Subcutaneous adipose tissue (tissue), 4 donors: ENCODE data around the gene PTPRE. TPM values are rescaled to one million over a fixed set of nuclear protein-coding genes. Genes with fewer than 3 reads are reported as not detected.

Experiments used
- total RNA-seq, 4 donors: library from RNA; depleted of rRNA; stranded (reverse); fragments of >200 nt; gene quantifications; one replicate each; pipeline ENCODE4 v1.1.0, GENCODE V29; 2016
- TF ChIP-seq, protein P1 (sequence below): fragments of 450-650 bp; IDR thresholded peaks from one replicate; pipeline ENCODE4 v1.5.1; 2016; ENCODE audit warnings: low read depth, mild to moderate bottlenecking, control low read depth, antibody characterized with exemption, moderate library complexity

Gene PTPRE
- total RNA-seq, 4 donors from 2014 or later: 10.7 to 66.8 (median 27.9) TPM

GRCh38 chr10:127932521-127933270 lies 25.8 kb downstream of the PTPRE start:
- TF ChIP-seq, protein P1, sequence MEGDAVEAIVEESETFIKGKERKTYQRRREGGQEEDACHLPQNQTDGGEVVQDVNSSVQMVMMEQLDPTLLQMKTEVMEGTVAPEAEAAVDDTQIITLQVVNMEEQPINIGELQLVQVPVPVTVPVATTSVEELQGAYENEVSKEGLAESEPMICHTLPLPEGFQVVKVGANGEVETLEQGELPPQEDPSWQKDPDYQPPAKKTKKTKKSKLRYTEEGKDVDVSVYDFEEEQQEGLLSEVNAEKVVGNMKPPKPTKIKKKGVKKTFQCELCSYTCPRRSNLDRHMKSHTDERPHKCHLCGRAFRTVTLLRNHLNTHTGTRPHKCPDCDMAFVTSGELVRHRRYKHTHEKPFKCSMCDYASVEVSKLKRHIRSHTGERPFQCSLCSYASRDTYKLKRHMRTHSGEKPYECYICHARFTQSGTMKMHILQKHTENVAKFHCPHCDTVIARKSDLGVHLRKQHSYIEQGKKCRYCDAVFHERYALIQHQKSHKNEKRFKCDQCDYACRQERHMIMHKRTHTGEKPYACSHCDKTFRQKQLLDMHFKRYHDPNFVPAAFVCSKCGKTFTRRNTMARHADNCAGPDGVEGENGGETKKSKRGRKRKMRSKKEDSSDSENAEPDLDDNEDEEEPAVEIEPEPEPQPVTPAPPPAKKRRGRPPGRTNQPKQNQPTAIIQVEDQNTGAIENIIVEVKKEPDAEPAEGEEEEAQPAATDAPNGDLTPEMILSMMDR: no peak

DNA sequence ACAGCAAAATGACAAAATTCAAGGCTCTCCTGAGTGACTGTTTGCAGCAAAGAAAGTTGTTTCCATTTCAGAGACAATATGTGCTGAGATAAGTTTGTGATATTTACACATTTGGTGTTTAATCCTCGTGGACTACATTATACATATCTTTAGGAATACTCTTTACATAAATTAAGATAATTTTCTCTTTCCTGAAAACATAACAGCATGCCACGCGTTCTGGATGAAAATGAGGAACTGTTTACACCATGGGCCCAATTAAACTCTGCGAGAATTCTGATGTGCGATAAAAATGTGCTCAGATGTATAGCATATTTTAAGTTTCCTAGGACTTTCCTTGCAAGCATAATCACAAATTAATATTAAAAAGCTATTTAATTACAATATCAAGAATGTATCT lies 26.4 kb downstream of the PTPRE start:
- TF ChIP-seq, protein P1: no peak

GRCh38 chr10:127934383-127934782 lies 27.5 kb downstream of the PTPRE start:
- TF ChIP-seq, protein P1: no peak

- TF ChIP-seq, protein P1: no peak
These were observed 28.2 kb downstream of the PTPRE start for GRCh38 chr10:127935071-127935561.

DNA sequence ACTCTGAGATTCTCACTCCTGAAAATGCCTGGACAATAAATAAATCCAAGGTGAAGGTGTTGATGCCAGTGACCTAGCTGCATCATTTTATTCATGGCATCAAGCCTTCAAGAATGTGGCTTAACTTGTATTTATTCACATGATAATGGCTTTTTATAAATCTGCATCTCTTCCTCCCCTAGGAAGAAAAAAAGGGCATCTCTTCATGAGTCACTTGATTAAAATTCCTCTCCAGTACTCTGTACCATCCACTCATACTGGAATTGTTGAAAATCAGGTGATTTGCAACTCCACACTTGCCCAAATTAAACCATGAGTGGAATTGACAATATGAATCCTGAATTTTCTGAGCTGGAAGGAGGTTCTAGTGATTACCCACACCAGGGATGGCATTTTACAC lies 30.2 kb downstream of the PTPRE start:
- TF ChIP-seq, protein P1: no peak

- TF ChIP-seq, protein P1: no peak
These were observed 31.1 kb downstream of the PTPRE start for GRCh38 chr10:127937915-127938463.

GRCh38 chr10:127939786-127940330 lies 33.0 kb downstream of the PTPRE start:
- TF ChIP-seq, protein P1: no peak
